GM12891 (cell line): ENCODE results near the gene FAT1.

ENCODE experiments used
- DNase-seq: peaks from one replicate; pipeline ENCODE4 v3.0.0; 2011; ENCODE audit warnings: low spot score; ENCODE audit not compliant: insufficient read length
- FAIRE-seq: peaks from 2 replicates; lab custom pipeline; 2011; peaks lifted over from hg19 to GRCh38; lab: Jason Lieb, UNC
- PAX5 ChIP-seq: IDR thresholded peaks from 2 replicates; pipeline ENCODE4 v1.6.1; 2011; ENCODE audit warnings: low read length, moderate library complexity, mild to moderate bottlenecking; ENCODE audit not compliant: insufficient read depth, severe bottlenecking
- POLR2A ChIP-seq: IDR thresholded peaks from 2 replicates; pipeline ENCODE4 v1.6.1; 2011; ENCODE audit warnings: low read depth, low read length, control low read depth
- POLR2AphosphoS5 ChIP-seq: IDR thresholded peaks from 2 replicates; pipeline ENCODE4 v1.6.1; 2011; ENCODE audit warnings: low read depth, low read length, control low read depth
- POU2F2 ChIP-seq: IDR thresholded peaks from 2 replicates; pipeline ENCODE4 v1.6.1; 2011; ENCODE audit warnings: low read depth, mild to moderate bottlenecking, control low read depth, low read length, moderate library complexity
- SPI1 ChIP-seq: IDR thresholded peaks from 2 replicates; pipeline ENCODE4 v1.6.1; 2011; ENCODE audit warnings: low read depth, low read length, control low read depth
- TAF1 ChIP-seq: IDR thresholded peaks from 2 replicates; pipeline ENCODE4 v1.6.1; 2011; ENCODE audit warnings: low read depth, low read length, control low read depth

FAT1 gene

DNA sequence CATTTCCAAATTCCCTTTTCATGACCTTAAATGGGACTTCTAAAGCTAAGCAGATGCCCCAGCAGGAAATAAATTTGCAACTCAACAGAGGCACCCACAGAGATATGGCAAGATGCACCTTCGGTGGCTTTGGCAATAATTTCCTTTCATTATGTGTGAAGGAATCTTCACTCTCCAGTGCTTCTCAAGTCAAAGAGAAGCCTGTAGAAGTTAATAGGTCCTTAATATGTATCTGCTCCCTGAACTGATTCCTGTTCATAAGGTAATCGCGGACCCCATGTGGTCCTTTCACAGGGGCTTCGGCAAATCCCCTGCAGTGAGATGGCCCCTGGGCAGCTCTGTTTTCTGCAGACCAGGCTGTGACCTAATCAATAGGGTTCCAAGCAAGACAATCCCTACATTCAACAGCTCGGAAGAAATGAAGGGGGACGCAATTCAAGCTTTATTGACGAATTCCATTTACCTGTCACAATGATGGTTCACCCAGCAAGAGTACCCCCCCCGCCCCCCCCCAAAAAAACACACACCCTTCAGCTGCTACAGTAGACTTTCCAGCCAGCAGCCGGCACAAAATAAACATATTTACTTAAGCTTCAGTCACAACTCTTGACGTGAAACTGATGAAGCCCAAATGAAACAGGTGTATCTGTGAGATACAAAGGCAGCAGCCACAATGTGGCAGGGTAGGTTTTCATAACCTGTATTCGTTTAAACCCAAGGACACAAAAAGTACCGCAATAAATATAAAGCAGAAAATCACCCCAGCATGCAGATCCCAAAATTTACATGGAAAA lies 35.3 kb downstream of the FAT1 start:
- DNase-seq: no peak
- no peak for FAIRE-seq
- no peak for TF ChIP-seq PAX5
- TF ChIP-seq POLR2A: no peak
- no peak for TF ChIP-seq POU2F2
- no peak for TF ChIP-seq TAF1
- TF ChIP-seq SPI1: no peak
- no peak for TF ChIP-seq POLR2AphosphoS5

DNA sequence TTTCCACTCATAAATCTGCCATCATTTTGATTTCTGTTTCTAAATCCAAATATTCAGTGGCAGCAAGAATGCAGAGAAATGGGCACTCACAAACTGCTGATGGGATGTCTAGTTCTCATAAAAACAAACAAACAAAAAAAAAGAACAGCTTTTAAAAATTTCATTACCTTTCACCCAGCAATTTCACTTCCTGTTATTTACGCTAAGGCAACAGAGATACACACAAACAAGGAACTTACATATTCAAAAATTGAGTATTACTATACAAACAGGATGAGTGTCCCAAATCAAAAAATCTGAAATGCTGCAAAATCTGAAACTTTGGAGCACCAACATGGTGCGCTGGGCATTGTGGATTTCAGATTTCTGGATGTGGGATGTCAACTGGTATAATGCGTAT lies 36.4 kb downstream of the FAT1 start:
- TF ChIP-seq POLR2AphosphoS5 (no peak), SPI1 (peak; percentile 36; the same call in 1 of the 2 replicates), TAF1 (no peak), POLR2A (no peak), PAX5 (no peak), POU2F2 (no peak)
- no peak for FAIRE-seq
- no peak for DNase-seq

DNA sequence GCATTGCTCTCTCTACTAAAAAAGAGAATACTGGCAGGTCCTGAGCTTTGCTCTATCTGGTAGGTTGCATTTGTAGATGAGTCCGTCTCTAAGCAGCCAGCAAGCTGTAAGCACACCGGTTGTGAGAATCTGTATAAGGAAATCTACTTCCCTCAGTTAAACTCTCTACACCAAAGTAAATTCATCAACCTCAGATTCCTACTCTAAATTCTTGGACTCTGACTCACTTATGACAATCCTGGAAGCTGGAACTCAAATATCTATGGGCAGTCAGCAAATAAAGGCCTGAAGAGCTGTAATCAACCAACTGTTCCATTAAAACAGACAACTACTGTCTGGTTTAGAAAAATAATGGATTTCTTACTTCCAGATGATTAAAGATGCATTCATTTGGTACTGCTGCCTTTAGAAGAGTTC lies 37.9 kb downstream of the FAT1 start:
- FAIRE-seq (no peak), DNase-seq (no peak)
- TF ChIP-seq POU2F2: no peak
- no peak for TF ChIP-seq POLR2AphosphoS5
- TF ChIP-seq PAX5: no peak
- TF ChIP-seq POLR2A: no peak

DNA sequence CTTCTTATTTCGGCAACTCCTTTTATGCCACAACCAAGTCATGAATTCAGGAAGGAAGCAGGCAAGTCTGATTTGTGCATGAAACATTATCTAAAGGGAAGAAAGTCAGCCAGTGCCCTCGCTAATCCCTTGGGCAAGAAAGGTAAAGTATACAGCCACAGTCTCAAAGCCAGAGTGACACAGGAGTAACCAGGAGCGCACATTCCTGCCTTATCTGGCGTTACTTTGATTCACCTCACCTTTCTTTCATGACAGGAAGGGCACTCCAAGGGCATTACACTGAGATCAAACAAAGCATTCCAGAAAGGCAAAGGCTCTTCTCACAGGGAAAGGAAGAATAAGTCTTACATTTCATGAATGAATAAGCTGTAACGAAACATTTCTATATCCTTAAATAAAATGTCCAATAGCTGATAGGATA lies 38.8 kb downstream of the FAT1 start:
- TF ChIP-seq PAX5: no peak
- TF ChIP-seq POU2F2: no peak
- TF ChIP-seq POLR2AphosphoS5: no peak
- TF ChIP-seq POLR2A: no peak
- TF ChIP-seq SPI1: no peak
- no peak for TF ChIP-seq TAF1
- no peak for DNase-seq
- no peak for FAIRE-seq

DNA sequence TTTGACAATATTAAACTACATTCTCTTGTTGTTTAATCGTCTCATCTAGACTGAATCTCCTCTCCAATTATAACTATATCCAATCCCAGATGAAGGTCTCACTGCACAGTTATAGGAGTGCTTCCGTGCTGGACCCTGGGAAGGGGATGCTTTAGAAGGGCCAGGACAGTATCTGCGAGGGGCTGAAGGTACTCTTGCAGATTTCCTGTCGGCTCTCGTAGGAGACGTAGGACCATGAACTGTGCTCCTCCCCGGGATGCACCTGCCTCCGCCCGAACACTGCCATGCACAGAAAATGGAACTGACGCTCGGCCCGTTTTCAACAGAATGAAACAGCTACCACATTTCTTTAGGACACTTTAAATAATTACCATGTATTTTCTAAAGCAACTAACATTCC lies 39.4 kb downstream of the FAT1 start:
- DNase-seq (no peak), FAIRE-seq (no peak)
- TF ChIP-seq POU2F2 (no peak), SPI1 (no peak), POLR2AphosphoS5 (no peak), PAX5 (no peak), POLR2A (no peak)

DNA sequence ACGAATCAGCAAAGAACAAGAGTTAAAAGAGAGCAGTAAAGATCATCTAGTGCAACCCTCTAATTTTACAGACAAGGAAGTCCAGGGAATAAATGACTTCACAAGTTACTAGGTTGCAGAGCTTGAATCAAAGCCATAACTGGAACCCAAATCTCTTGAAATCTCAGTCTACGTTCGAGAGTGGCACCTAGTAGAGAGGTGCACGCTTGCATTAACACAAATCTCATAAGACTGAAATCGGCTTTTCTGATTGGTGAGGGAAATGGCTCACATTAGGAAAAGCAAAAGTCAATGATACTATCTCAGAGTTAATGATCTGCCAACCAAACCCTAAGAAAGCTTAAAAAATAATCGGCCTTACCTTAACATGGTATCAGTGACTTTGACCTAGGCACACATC lies 43.0 kb downstream of the FAT1 start:
- no peak for TF ChIP-seq TAF1
- TF ChIP-seq PAX5: no peak
- no peak for TF ChIP-seq SPI1
- no peak for TF ChIP-seq POLR2AphosphoS5
- DNase-seq (no peak), FAIRE-seq (no peak)

DNA sequence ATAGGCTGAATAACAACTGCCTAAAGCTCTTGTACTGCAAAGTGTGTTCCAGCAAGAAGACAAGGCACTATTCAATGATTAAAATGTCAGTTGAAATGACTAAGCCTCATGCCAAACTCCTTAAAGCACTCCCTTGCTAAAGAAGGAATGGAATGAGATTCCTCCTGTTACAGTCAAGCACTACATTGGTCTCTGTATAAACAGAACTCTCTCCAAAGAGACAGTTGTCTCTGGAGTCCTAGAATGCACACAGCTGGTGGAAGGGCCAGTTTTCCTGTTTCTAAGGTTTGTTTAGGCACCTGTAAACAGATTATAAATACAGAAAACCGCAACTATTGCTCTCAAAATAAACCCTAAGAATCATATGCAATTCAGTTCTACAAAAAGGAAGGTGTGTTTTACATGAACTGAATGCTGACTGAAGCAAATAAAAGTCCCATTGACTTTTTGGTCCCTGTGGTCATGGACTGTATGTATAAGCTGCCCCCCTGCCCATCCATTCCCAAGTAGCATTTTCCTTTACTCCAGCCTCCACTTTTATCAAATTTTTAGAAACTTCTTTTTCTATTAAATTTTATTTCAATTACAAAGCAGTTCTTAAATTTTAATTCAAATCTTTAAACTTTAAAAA lies 47.0 kb downstream of the FAT1 start:
- FAIRE-seq: no peak

DNA sequence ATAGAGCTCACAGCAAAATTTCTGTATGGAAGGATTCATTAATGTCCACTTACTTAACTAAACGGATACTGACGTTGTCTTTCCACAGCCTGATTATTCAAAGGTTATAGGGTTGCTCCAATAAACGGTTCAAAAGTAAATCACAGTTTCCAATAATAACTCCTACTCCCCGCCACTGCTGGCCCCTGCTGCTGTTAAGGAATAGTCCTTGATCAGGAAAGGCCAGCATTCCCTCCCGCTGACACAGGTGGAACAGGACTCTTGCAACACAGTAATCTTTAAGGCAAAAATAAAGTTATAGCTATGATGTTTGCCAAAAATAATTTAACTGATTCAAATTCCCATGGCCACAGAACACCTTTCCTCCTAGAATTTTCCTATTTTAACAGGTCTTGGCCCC lies 53.9 kb downstream of the FAT1 start:
- no peak for TF ChIP-seq POU2F2
- TF ChIP-seq SPI1: no peak
- DNase-seq: no peak
- FAIRE-seq: no peak

More for the DNA sequence above, 47.0 kb downstream of the FAT1 start:
- TF ChIP-seq PAX5: no peak
- TF ChIP-seq POLR2AphosphoS5: no peak
- no peak for TF ChIP-seq POLR2A
- no peak for TF ChIP-seq TAF1
- no peak for TF ChIP-seq POU2F2
- DNase-seq: no peak

DNA sequence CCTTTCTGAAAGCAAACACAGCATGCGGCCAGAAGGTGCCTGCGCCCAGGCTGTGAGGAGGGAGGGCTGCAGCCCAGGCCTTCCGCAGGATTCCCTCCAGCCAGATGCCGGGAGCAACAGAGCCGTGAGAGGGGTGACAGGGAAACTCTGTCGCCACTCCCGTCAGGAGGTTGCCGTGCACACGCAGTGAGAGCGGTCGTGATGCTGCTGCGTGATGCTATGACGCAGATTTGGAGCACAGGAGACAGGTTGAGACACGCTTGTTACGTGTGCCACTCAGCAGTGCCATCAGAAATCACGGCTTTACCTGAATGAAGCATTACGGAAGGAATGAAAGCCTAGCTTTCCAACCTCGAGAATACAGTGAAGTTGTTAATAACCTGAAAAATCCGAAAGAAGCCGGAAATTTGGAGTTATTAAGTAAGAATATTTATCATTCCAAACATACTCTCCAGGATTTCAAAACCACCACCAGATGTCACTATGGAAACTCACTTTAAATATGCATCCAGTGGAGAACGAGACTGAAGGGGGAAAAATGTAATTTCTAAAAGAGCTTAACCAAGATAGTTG lies 54.4 kb downstream of the FAT1 start:
- TF ChIP-seq POU2F2: no peak
- TF ChIP-seq TAF1: no peak
- no peak for TF ChIP-seq POLR2AphosphoS5
- no peak for TF ChIP-seq POLR2A
- TF ChIP-seq SPI1: no peak
- TF ChIP-seq PAX5: no peak
- FAIRE-seq: no peak
- no peak for DNase-seq
